Upper lobe of right lung (tissue), 1 donor: Measurements from ENCODE around the gene PLXND1. TPM values are rescaled to one million over a fixed set of nuclear protein-coding genes. Genes with fewer than 3 reads are reported as not detected.

Experiments
- ATAC-seq: fragments of 200-7000 bp; cut with Tn5 transposase; one replicate; pipeline ENCODE4 v1.9.1; 2020; ENCODE audit warnings: mild to moderate bottlenecking, moderate library complexity
- DNase-seq: peaks from one replicate; pipeline ENCODE4 v3.0.0-alpha.2; 2020
- H3K27ac ChIP-seq: fragments of 200-600 bp; one replicate; pipeline ENCODE4 v1.8.0; 2022
- H3K27me3 ChIP-seq: fragments of 200-600 bp; one replicate; pipeline ENCODE4 v1.8.0; 2022; ENCODE audit warnings: mild to moderate bottlenecking
- H3K36me3 ChIP-seq: fragments of 200-600 bp; one replicate; pipeline ENCODE4 v1.8.0; 2022
- H3K4me1 ChIP-seq: fragments of 200-600 bp; one replicate; pipeline ENCODE4 v1.8.0; 2022
- H3K4me3 ChIP-seq: fragments of 200-600 bp; one replicate; pipeline ENCODE4 v1.8.0; 2022; ENCODE audit warnings: mild to moderate bottlenecking
- H3K9me3 ChIP-seq: fragments of 200-600 bp; one replicate; pipeline ENCODE4 v1.8.0; 2022
- CTCF ChIP-seq: fragments of 200-600 bp; IDR thresholded peaks from one replicate; pipeline ENCODE4 v1.8.0; 2022; ENCODE audit warnings: antibody characterized with exemption
- intact Hi-C: fragments of 100-400 bp; cut with DNase I; formaldehyde crosslinking; loops from one replicate; pipeline ENCODE4 v1.11.0; 2022
- total RNA-seq: library from RNA; stranded (reverse); fragmentation: NEBNext Ultra II Directional; extraction: Animal tissue kit (Norgen Biotek cat#: 25700); gene quantifications from one replicate; pipeline ENCODE4 v1.2.1, GENCODE V29; 2021
- donor health status: DM: no; HTN: yes; CAD: no; lungs with severe emphysema.

PLXND1 gene
- total RNA-seq, 1 donor from 2014 or later = 284 TPM

GRCh38 chr3:129638481-129638880 is 32.0 kb upstream of the PLXND1 start:
- no peaks in the 10 kb centered on the region for H3K4me1 ChIP-seq
- H3K27me3 ChIP-seq = no peaks in the 10 kb centered on the region
- no peak overlapping the region for H3K27ac ChIP-seq
- no peaks in the 10 kb centered on the region for H3K36me3 ChIP-seq
- no peaks in the 10 kb centered on the region for H3K9me3 ChIP-seq
- no peak overlapping the region for H3K4me3 ChIP-seq
- ATAC-seq (no peak), DNase-seq (no peak)
- intact Hi-C loops = loop anchor here (10.0 kb wide), 1 partner anchor 296 kb away; no protein-coding TSS in a partner anchor
- TF ChIP-seq CTCF = no peak

GRCh38 chr3:129636082-129636481 is 29.6 kb upstream of the PLXND1 start:
- intact Hi-C loops = loop anchor here (10.0 kb wide), 1 partner anchor 299 kb away; no protein-coding TSS in a partner anchor
- Histone ChIP-seq H3K4me3 (no peak overlapping the region), H3K9me3 (no peaks in the 10 kb centered on the region)

GRCh38 chr3:129635656-129636055 is 29.2 kb upstream of the PLXND1 start:
- H3K4me1 ChIP-seq = no peaks in the 10 kb centered on the region
- intact Hi-C loops = loop anchor here (10.0 kb wide), 1 partner anchor 299 kb away; no protein-coding TSS in a partner anchor
- TF ChIP-seq CTCF = no peak
- no peak overlapping the region for H3K4me3 ChIP-seq
- no peaks in the 10 kb centered on the region for H3K27me3 ChIP-seq
- DNase-seq (no peak), ATAC-seq (no peak)
- no peaks in the 10 kb centered on the region for H3K9me3 ChIP-seq
- no peak overlapping the region for H3K27ac ChIP-seq
- H3K36me3 ChIP-seq = no peaks in the 10 kb centered on the region

More at GRCh38 chr3:129636082-129636481, 29.6 kb upstream of the PLXND1 start:
- Histone ChIP-seq H3K27ac (no peak overlapping the region), H3K36me3 (no peaks in the 10 kb centered on the region), H3K4me1 (no peaks in the 10 kb centered on the region), H3K27me3 (no peaks in the 10 kb centered on the region)
- TF ChIP-seq CTCF = no peak
- ATAC-seq (no peak), DNase-seq (no peak)

- Histone ChIP-seq H3K9me3 (no peaks in the 10 kb centered on the region), H3K4me3 (no peak overlapping the region), H3K36me3 (no peaks in the 10 kb centered on the region), H3K27me3 (no peaks in the 10 kb centered on the region), H3K4me1 (no peaks in the 10 kb centered on the region), H3K27ac (no peak overlapping the region)
- no peak for TF ChIP-seq CTCF
- DNase-seq = no peak
- intact Hi-C loops = loop anchor here (10.0 kb wide), 1 partner anchor 301 kb away; no protein-coding TSS in a partner anchor
- ATAC-seq = peak; percentile 54
These were observed 27.4 kb upstream of the PLXND1 start for GRCh38 chr3:129633751-129634481.

- Histone ChIP-seq H3K27me3 (no peaks in the 10 kb centered on the region), H3K4me1 (peaks cover 4% of the 10 kb centered on the region), H3K4me3 (no peak overlapping the region), H3K27ac (no peak overlapping the region), H3K9me3 (no peaks in the 10 kb centered on the region), H3K36me3 (no peaks in the 10 kb centered on the region)
- no peak for TF ChIP-seq CTCF
- DNase-seq = no peak
- intact Hi-C loops = loop anchor here (10.0 kb wide), 1 partner anchor 302 kb away; no protein-coding TSS in a partner anchor
- no peak for ATAC-seq
These were observed 26.5 kb upstream of the PLXND1 start for GRCh38 chr3:129632977-129633376.
